Ovary (tissue), 9 donors: ENCODE results near the gene TMEM107. TPM values are rescaled to one million over a fixed set of nuclear protein-coding genes. Genes with fewer than 3 reads are reported as not detected.

ENCODE experiments used
- DNase-seq, 5 donors: peaks; one replicate each; pipeline ENCODE4 v3.0.0-alpha.2; 2019 to 2020
- H3K27ac ChIP-seq, 2 donors: fragments of 200-600 bp; one replicate each; pipeline versions ENCODE4 v1.5.1 to v1.8.0; 2019 to 2022
- H3K27me3 ChIP-seq: fragments of 200-600 bp; one replicate; pipeline ENCODE4 v1.8.0; 2022
- H3K36me3 ChIP-seq: fragments of 200-600 bp; sonication (generic); one replicate; pipeline ENCODE4 v1.5.1; 2019
- H3K4me1 ChIP-seq: one replicate; pipeline ENCODE4 v1.8.1; 2013; ENCODE audit warnings: mild to moderate bottlenecking, moderate library complexity; ENCODE audit not compliant: insufficient read depth
- H3K4me3 ChIP-seq: fragments of 200-600 bp; sonication (generic); one replicate; pipeline ENCODE4 v1.5.1; 2017
- H3K9me3 ChIP-seq, 2 donors: fragments of 200-600 bp in 1 of 2; sonication (generic) in 1 of 2; one replicate each; pipeline versions ENCODE4 v1.5.1 to v1.8.1; 2013 to 2019; ENCODE audit warnings: mild to moderate bottlenecking in 1 of 2, moderate library complexity in 1 of 2
- EP300 ChIP-seq: sonication (generic); formaldehyde crosslinking; IDR thresholded peaks from one replicate; pipeline ENCODE4 v1.6.1; 2017; ENCODE audit warnings: antibody characterized with exemption
- POLR2A ChIP-seq: fragments of 450-650 bp; IDR thresholded peaks from one replicate; pipeline ENCODE4 v1.6.1; 2017; ENCODE audit warnings: antibody characterized with exemption, mild to moderate bottlenecking, moderate library complexity
- WGBS, 3 donors: extraction: QIAGEN DNeasy Blood & Tissue Kit in 1 of 3; methylation state at CpG; one replicate each; pipeline versions ENCODE4 v1.1.5 to v1.1.7; 2013 to 2017; 5-methylcytosine and 5-hydroxymethylcytosine counted together
- intact Hi-C, 4 donors: fragments of 100-400 bp; cut with DNase I; formaldehyde crosslinking; loops; one replicate each; pipeline versions ENCODE4 v1.11.0 to v1.15.1; 2022 to 2023
- polyA plus RNA-seq, 2 donors: library from polyadenylated mRNA; stranded (reverse); fragments of 200-250 nt in 1 of 2; fragments of 350-450 nt in 1 of 2; fragmentation: Illumina TruSeq in 1 of 2; extraction: RNeasy Lipid Tissue Mini Kit (QIAGEN cat#74804) in 1 of 2; gene quantifications; one replicate each; pipeline ENCODE4 v1.2.3, GENCODE V29; 2013 to 2014
- total RNA-seq, 7 donors: library from RNA; depleted of rRNA in 2 of 7; stranded (reverse); fragments of >200 nt in 2 of 7; fragmentation: NEBNext Ultra II Directional in 3 of 7; extraction: Animal tissue kit (Norgen Biotek cat#: 25700) in 3 of 7; gene quantifications; one replicate each; pipeline versions ENCODE4 v1.1.0 to v1.2.4, GENCODE V29; 2016 to 2023
- TF ChIP-seq, protein P1 (sequence below), 3 donors: fragments of 450-650 bp in 2 of 3; fragments of 200-600 bp in 1 of 3; IDR thresholded peaks; one replicate each; pipeline versions ENCODE4 v1.5.1 to v1.8.0; 2016 to 2022; ENCODE audit warnings: antibody characterized with exemption in 3 of 3, mild to moderate bottlenecking in 1 of 3
- donor health status: DM: no; HTN: no; CAD: no; lungs with moderate emphysema.
- donor health status: DM: no; HTN: no; CAD: no.
- donor health status: Bipolar disorder and iron deficiency.
- donor health status: DM: yes; HTN: yes; CAD: no.
- donor health status: DM: no; HTN: no; CAD: no.
- donor health status: DM: yes; HTN: yes; CAD: no.

Gene TMEM107
- total and polyA plus RNA-seq, 9 donors = 7.5 to 57.6 (median 10.5) TPM

DNA sequence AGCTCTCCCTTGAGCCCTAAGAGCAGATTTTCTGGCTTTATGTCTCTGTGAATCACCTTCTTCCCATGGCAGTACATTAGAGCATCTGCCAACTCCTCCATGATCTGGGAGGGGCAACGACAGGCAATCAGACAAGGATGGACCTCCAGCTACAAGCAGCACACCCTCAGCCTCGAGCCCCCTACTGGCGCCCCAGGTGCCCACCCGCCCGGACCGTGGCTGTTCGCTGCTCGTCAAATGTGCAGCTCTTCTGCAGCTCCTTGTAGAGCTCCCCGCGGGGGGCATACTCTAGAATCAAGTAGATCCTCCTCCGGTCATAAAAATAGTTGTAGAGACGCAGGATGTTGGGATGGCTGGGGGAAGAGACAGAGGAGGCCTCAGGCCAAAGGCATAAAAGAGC is 30.4 kb upstream of the TMEM107 start:
- Histone ChIP-seq H3K36me3 (no peaks in the 10 kb centered on the region), H3K27ac (no peak overlapping the region), H3K4me1 (peaks cover 6% of the 10 kb centered on the region), H3K27me3 (no peaks in the 10 kb centered on the region), H3K9me3 (no peaks in the 10 kb centered on the region), H3K4me3 (no peak overlapping the region)
- intact Hi-C loops = no loop called here
- no peak for DNase-seq
- TF ChIP-seq EP300 = no peak
- no peak for TF ChIP-seq POLR2A
- TF ChIP-seq, protein P1, sequence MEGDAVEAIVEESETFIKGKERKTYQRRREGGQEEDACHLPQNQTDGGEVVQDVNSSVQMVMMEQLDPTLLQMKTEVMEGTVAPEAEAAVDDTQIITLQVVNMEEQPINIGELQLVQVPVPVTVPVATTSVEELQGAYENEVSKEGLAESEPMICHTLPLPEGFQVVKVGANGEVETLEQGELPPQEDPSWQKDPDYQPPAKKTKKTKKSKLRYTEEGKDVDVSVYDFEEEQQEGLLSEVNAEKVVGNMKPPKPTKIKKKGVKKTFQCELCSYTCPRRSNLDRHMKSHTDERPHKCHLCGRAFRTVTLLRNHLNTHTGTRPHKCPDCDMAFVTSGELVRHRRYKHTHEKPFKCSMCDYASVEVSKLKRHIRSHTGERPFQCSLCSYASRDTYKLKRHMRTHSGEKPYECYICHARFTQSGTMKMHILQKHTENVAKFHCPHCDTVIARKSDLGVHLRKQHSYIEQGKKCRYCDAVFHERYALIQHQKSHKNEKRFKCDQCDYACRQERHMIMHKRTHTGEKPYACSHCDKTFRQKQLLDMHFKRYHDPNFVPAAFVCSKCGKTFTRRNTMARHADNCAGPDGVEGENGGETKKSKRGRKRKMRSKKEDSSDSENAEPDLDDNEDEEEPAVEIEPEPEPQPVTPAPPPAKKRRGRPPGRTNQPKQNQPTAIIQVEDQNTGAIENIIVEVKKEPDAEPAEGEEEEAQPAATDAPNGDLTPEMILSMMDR (IDR thresholded peaks at IDR 0.05) = no peak
- WGBS, 3 donors = 85 to 89% (median 88%) methylated on average over 12 of the region's 12 CpGs

GRCh38 chr17:8204761-8205555 is 28.8 kb upstream of the TMEM107 start:
- WGBS, 3 donors = 82 to 88% (median 82%) methylated on average over 19 of the region's 19 CpGs

GRCh38 chr17:8192070-8192815 is 16.1 kb upstream of the TMEM107 start:
- Histone ChIP-seq H3K4me1 (peaks cover 16% of the 10 kb centered on the region), H3K36me3 (no peaks in the 10 kb centered on the region), H3K9me3 (no peaks in the 10 kb centered on the region), H3K27ac (peak overlapping the region; percentile 51 to 54), H3K4me3 (peak overlapping the region; percentile 39), H3K27me3 (no peaks in the 10 kb centered on the region)
- intact Hi-C loops = no loop called here
- 5 to 7% (median 7%) methylated on average over 12 of the region's 12 CpGs for WGBS, 3 donors
- DNase-seq = peak; percentile 72 to 86 (median 74)
- TF ChIP-seq EP300 = no peak
- TF ChIP-seq POLR2A = peak; percentile 68
- TF ChIP-seq, protein P1 (IDR thresholded peaks at IDR 0.05) = no peak

More at GRCh38 chr17:8204761-8205555, 28.8 kb upstream of the TMEM107 start:
- Histone ChIP-seq H3K4me1 (peaks cover 2% of the 10 kb centered on the region), H3K4me3 (no peak overlapping the region), H3K9me3 (no peaks in the 10 kb centered on the region), H3K27me3 (no peaks in the 10 kb centered on the region), H3K36me3 (no peaks in the 10 kb centered on the region), H3K27ac (no peak overlapping the region)
- intact Hi-C loops = no loop called here
- DNase-seq = no peak
- no peak for TF ChIP-seq POLR2A
- TF ChIP-seq EP300 = no peak
- TF ChIP-seq, protein P1 (IDR thresholded peaks at IDR 0.05) = no peak

DNA sequence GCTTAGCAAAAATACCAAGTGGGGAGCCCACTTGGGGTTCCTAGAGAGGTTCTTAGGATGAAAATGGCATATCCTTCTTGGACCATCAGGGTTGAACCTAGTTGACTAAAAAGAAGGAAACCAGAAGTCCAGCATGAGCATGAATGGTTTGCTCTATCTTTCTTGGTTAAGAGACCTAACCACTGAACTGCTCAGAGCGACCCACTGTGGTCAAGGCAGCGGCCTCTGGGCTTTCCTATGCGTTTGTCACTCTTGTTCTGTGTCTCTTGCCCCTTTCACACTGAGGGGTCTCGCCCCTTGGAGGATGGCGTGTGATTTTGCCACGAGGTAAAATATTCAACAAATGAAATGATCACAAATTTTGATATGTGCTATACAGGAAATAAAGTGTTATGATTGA is 14.3 kb upstream of the TMEM107 start:
- TF ChIP-seq, protein P1 (IDR thresholded peaks at IDR 0.05) = no peak
- TF ChIP-seq EP300 (no peak), POLR2A (no peak)
- intact Hi-C loops = no loop called here

More for the DNA sequence above, 14.3 kb upstream of the TMEM107 start:
- Histone ChIP-seq H3K36me3 (no peaks in the 10 kb centered on the region), H3K27me3 (no peaks in the 10 kb centered on the region), H3K4me3 (no peak overlapping the region), H3K9me3 (no peaks in the 10 kb centered on the region), H3K27ac (peak overlapping the region in 1 of 2 donors; percentile 44), H3K4me1 (peaks cover 16% of the 10 kb centered on the region)
- DNase-seq = no peak
- WGBS, 3 donors = 28 to 36% (median 35%) methylated on average over 6 of the region's 6 CpGs
